ENCODE measurements around the gene LRRC75A.
"Not testable (repeated sequence)": the region's sequence is repeated elsewhere in the genome, so short reads cannot be mapped to it uniquely, and the experiment has no call there.

The LRRC75A gene

DNA sequence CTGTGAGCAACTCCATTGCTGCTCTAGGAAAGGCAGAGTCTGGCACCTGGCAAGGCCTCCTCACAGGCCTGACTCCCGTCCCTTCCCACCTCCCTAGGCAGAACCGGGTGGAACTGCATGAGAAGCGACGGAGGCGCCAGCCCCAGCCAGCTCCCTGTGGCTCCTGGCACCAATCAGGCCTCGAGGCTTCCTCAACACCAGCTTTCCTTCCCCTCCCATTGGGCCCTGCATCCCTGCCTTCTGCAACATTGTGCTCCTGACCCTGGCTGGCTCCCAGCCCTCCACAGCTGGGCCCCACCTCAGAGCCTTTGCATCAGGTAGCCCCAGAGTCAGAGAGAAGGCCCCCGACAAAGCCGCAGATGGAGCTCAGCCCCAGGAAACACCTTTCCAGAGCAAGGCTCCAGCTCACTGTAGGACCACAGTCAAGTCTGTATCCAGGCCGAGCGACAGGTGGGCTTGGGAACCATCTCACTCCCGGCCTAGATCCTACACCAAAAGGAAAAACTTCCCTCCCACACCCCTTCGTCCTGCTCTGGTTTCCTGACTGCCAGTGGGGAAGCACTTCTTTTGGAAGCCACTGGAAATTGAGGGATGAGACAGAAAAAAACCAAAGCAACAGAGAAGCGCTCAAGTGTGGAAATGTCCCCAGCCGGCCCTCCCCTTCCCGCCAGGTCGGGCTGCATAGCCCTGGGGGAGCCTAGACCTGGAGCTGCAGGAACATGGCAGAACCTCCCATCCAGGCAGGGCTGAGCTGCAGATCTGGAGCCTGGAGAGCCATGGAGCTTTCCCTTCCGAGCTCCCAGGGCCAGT is 31.0 kb downstream of the LRRC75A start:
- intact Hi-C loops (cut with DNase I), result no loop called here
- DNase-seq, result no peak

DNA sequence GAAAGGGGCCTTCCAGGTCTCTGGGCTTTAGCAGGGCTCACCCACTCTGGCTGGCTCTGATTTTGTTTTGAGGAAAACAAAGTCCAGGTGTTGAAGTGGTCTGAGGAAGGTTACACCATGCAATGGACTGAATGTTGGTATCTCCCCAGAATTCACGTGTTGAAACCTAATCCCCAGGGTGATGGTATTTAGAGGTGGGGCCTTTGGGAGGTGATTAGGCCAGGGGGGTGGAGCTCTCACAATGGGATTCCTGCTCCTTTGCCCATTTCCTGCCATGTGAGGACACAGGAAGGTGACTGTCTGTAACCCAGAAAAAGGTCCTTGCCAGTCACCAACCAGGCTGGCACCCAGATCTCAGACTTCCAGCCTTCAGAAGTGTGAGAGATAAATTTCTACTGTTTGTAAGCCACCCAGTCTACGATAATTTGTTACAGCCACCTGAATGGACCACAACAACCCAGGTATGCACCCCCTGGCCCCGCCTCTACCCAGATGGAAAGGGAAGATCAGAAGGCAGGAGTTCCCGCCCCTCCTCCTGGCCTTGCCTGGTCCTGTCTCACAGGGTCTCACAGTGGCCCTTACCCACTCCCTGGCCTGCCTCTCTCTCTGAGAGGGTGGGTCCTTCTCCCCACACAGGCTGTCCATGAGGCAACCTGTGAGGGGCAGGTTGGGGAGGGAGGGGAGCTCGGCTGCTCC is 32.0 kb downstream of the LRRC75A start:
- intact Hi-C loops (cut with DNase I), result no loop called here
- no peak for DNase-seq

DNA sequence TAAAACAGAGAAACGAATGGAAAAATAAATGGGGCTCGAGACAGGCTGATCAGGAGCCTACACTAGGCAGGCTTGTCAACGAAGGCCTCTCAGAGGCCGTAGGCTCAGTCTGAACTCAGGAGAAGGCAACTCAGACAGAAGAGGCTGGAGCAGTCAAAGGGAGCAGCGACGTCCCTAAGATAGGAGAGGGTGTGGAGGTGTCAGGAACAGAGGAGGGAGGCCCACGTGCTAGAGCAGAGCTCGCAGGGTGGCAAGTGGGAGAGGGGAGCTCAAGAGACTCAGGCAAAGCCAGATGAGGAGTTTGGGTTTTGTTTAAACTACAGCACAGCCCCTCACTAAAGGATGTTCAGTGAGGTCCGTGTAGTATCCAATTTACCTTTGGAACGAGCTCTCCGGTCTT is 32.7 kb downstream of the LRRC75A start:
- peak in 19 of 42 donors; percentile 18 to 72 (median 43) for DNase-seq
- intact Hi-C loops (cut with DNase I), result no loop called here

DNA sequence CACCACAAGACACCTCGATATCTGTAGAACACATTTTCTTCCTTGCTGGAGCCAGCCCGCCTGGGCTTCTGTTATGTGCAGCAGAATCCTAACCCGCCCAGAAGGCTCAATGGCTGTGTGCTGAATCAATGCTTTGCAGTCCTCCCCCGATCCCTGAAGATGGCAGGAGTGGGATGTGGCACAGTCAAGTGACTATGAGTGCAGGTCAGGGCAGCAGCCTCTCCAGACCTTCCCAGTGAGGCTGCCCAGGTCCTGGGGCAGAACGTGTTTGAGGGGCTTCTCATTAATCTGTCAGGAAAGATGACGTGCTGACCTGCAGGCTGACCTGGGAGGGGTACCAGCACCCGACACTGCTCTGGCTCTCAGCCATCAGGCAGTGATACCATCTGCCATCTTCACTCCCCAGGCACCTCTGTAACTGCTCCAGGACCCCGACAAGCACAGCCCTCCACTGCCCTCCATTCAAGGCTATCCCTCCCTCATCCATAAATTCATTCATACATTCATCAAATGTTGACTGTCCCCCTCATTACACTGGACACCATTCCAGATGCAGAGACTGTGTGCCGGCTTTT is 35.2 kb downstream of the LRRC75A start:
- peak in 41 of 42 donors; percentile 25 to 91 (median 67) for DNase-seq
- intact Hi-C loops (cut with DNase I), result no loop called here

DNA sequence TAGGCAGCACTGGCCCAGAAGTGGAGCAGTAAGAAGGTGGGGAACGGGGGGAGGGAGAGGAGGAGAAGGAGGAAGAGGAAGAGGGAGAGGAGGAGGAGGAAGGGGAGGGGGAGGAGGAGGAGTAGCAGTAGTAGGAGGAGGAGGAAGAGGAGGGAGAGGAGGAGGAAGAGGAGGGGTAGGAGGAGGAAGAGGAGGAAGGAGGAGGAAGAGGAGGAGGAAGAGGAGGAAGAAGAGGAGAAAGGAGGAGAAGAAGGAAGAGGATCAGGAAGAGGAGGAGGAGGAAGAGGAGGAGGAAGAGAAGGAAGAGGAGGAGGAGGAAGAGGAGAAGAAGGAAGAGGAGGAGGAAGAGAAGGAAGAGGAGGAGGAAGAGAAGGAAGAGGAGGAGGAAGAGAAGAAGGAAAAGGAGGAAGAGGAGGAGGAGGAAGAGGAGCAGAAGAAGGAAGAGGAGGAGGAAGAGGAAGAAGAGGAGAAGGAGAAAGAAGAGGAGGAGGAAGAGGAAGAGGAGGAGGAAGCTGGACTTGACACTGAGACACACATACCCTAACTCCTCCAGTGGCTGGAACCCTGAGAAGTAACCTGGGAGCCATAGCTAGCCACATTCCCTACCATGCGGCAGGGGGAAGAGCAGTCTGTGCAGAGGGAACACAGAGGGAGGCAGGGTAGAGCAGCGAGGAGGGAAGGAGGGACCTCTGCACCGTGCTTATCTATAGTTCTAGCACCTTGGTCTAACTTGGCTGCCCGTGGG is 35.8 kb downstream of the LRRC75A start:
- DNase-seq, result no peak
- intact Hi-C loops (cut with DNase I), result no loop called here

DNA sequence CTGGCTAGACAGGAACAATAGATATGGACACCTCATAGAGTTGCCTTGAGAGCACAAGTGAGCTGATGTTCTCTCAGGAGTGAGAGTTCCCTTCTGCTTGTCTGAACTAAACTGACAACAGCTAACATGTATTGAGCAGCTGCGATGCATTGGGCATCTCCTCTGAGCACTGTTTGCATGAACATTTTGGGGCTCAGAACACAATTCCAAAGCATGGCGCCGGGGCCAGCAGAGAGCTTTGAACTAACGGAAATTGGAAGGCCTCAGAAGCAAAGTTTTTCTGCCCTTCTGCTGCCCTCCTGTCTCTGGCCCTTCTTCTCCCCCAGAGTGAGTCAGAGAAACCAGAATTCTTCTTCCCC is 38.5 kb downstream of the LRRC75A start:
- intact Hi-C loops (cut with DNase I), result loop anchor here (2.0 kb wide), 1 partner anchor 67 kb away; no protein-coding TSS in a partner anchor
- no peak for DNase-seq

DNA sequence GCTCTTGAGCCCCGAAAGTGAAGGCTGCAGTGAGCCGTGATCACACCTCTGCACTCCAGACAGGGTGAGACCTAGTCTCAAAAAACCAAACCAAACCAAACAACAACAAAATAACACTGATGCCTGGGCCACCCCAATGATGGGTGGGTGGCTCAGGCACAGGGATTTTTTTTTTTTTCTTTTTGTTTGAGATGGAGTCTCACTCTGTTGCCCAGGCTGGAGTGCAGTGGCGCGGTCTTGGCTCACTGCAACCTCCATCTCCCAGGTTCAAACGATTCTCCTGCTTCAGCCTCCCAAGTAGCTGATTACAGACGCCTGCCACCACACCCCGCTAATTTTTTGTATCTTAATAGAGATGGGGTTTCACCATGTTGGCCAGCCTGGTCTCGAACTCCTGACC is 39.7 kb downstream of the LRRC75A start:
- intact Hi-C loops (cut with DNase I), result loop anchor here (2.0 kb wide), 1 partner anchor 69 kb away; no protein-coding TSS in a partner anchor
- not testable (repeated sequence) for DNase-seq

DNA sequence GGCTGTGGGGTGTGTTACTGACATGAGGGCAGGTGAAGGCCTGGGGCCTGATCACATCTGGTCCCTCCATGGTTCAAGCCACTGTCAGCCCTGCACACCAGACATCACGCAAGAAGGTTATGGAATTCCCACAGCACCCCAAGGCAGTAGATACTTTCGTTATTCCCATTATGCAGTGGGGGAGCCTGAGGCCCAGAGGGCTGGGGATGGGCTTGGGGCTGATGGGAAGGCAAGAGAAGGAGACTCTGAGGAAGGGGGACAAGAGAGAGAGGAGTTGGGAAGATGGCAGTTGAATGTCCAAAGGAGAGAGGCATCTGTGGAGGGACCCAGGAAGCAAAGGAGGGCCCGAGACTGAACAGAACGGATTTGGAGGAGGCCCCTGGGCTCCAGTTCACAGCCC is 42.0 kb downstream of the LRRC75A start:
- DNase-seq, result no peak
- intact Hi-C loops (cut with DNase I), result no loop called here

DNA sequence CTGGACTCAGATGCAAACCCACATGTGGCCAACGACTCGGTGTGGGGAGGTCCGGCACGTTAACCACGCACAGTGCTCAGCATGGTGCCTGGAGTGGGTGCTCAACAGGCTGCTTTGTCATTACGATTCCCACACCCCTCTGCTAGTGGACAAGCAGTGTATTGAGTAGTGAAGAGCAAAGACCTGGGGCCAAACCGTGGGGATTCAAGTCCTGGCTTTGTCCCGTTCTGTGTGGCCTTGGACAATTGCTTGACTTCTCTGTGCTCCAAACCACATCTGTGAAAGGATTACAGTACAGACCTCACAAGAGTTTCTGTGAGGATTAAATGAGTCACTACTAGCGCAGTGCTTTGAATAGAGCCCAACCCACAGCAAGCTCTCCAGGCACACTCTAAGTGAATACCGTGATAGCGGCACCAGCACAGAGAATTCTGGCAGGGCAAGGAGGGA is 42.8 kb downstream of the LRRC75A start:
- peak in 9 of 42 donors; percentile 19 to 62 (median 41) for DNase-seq
- intact Hi-C loops (cut with DNase I), result no loop called here

DNA sequence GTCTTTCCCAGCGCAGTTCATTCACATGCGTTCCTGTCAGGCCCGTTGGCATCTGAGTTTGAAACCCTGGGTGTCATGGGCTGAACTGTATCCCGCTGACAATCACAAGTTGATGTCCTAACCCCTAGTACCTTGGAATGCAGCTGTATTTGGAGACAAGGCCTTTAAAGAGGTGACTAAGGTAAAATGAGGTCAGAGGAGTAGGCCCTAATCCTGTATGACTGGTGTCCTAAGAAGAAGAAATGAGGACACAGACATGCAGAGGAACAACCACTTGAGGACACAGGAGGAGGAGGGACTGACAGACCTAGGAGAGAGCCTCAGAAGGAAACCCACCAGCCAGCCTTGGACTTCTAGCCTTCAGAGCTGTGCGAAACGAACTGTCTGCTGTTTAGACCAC is 43.5 kb downstream of the LRRC75A start:
- DNase-seq, result no peak
- intact Hi-C loops (cut with DNase I), result no loop called here

DNA sequence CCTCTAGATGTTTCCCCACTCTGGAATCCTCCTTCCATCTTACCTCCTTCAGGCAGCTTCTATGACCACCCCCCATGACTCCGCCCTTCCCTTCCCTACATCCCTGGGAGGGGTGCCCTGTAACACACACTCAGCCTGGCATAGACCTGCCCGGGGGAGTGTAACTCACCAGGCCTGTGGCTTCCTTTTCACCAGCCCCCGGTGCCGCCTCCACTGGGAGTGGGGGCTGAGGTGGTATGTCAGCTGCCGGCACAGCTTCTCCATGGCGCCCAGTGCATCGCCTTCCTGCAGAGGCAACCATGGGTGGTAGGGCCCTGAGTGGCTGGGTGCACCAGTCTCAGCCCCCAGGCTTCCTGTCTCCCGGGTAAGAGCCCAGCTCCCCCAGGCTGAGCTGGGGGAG is 44.3 kb downstream of the LRRC75A start:
- intact Hi-C loops (cut with DNase I), result no loop called here
- DNase-seq, result peak in 11 of 42 donors; percentile 24 to 52 (median 31)

DNA sequence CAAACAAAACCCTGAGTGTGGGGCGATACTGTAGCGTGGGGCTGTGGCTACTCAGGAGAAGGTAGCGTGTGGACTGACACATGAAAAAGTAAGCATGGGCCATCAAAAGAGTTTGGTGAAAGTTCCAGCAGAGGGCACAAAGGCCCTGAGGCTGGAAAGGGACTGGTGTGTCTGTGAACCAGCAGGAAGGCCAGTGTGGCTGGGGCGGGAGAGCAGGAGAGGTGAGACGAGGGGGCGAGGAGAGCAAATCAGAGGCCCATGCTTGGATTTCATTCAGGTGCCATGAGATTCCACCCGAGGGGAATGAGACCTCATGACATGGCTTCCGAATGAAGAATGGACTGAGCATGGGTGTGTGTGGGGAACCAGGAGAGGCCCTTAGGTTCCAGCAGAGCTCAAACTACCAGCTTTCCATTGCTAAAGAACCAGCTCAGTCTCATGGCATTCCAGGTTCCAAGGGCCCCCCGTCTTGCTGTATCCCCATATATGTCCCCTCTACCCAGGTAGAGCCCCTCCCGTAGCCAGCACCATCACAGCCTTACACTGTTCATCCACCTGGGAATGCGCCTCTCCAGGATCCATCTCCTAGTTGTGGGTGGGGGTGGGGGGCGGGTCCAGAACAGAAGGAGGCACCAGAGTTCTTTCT is 45.5 kb downstream of the LRRC75A start:
- no peak for DNase-seq
- intact Hi-C loops (cut with DNase I), result no loop called here

DNA sequence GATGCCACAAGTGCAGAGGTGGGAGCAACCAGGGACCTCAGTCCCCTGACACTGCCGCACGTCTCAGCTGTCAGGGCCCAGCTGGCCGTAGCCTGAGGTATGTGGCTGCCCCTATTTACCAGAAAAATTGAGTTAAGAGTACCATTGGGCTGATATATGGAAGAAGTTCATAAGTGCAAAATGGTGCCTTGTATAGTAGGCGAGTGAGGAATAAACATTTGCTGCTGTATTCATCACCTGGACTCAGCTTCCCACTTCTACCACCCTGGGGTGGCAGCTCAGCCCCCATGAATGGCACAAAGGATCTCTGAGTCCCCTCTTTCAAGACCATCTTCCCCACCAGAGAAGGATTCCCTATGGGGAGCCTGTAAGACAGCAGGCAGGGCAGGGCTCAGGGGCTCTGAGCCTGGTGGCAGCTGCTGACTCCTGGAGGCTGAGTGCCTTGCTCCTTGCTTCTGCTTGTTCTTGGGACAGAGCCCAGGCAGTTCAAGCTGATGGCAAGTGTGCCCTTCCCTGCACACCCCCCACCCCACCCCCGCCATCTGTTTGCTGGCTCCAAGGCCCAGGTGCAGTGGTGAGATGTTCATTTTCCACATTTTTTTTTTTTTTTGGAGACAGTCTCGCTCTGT is 47.6 kb downstream of the LRRC75A start:
- intact Hi-C loops (cut with DNase I), result no loop called here
- no peak for DNase-seq

DNA sequence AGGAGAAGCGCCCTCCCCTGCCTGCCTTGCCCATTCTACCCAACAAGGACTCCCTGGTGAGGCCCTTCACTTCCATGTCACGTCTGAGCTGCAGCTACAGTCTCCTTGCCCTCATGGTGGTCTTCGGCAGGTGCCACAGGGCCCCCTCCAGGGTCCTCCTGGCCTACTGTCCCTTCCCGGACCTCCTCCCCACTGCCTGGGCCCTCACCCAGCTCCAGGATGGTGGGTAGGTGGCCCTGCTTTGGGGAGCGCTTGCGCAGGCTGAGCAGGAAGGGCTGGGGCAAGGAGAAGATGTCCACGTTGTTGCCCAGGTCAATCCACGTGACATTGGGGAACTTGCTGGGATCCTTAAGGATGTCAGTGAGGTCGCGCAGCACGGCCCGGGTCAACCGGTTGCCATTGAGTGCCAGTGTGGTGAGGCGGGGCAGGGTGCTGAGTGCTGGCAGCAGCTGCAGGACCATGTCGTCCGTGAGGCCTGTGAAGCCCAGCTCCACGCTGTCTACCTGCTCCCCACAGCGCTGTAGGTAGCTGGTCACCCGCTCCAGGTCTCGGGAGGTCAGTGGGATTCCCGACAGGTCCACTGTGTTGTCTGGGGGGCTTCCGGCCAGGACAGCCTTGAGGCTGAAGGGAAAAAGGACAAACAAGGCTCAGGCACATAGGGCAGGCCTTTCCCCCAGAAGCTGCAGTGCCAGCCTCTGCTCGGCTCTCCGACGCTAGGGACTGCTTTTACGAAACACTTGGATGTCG is 48.3 kb downstream of the LRRC75A start:
- intact Hi-C loops (cut with DNase I), result no loop called here

DNA sequence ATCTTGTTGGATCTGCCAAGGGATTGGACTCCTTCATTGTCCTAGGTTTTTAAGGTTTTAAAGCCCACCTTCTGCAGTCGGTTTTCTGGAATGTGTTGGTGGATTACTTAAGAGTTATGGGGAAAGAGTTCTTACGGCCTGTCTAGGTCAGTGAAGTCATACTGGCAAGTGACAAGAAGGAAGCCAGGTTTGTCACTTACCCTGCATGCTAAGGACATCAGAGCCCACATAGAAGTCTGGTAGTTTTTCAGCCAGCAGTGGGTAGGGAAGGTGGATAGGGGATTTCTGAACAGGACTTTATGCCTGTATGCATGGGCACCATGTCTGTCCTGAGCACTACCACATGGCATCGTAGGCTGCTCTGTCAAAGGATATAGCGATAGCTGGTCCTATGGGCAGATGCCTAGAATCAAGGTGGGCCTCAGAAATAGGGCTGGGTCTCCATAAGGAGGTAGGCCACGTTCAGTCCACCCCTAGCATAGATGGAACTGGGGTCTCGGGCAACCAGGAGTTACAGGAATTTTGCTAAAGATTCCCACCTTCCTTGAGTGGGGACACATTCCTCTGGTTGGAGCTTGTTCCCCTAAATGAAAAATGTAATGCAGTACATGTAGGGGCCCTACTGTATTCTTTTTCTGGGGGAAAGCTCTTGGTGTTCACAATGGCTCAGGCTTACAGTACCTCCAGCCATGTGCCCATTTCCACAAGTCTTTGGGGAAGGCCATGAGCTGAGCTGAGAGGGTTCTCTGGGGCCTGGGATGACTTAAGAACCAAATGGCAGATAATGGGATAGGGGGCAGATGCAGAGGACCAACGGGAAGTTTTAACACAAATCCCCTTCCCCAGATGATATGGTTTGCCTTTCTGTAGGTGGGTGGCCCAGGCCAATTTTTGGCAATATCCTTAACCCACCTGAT is 49.1 kb downstream of the LRRC75A start:
- intact Hi-C loops (cut with DNase I), result no loop called here
- DNase-seq, result no peak

More for the DNA sequence above, 48.3 kb downstream of the LRRC75A start:
- DNase-seq, result no peak

DNA sequence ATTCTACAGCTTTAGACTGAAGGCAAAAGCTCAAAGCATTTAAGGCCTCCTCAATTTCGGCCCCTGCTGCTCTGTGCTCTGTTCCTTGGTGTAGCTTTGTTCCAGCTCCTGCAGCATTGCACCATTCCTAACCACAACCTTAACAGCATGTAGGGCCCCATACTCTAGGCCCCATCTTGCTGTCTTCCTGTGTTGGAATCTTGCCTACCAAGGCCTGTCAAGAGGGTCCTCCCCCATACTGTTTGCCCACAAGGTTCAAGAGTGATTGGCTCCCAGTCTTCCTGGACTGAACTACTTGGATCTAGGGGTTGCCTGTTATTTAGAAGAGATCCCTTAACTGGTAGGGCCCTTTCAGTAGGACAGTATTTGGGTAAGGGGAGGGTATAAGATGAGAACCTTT is 49.9 kb downstream of the LRRC75A start:
- intact Hi-C loops (cut with DNase I), result no loop called here

More for the DNA sequence above, 49.9 kb downstream of the LRRC75A start:
- no peak for DNase-seq
